ENCODE results near the gene TANGO6.

GRCh38 chr16:69118994-69119393 lies 275.7 kb downstream of the TANGO6 start:
- no peak for TF ChIP-seq CTCF (IDR thresholded peaks at IDR 0.05)
- TF ChIP-seq POLR2A (IDR thresholded peaks at IDR 0.05), result no peak

All from adrenal gland (tissue), 5 donors.